ENCODE data around the gene CCDC27.

DNA sequence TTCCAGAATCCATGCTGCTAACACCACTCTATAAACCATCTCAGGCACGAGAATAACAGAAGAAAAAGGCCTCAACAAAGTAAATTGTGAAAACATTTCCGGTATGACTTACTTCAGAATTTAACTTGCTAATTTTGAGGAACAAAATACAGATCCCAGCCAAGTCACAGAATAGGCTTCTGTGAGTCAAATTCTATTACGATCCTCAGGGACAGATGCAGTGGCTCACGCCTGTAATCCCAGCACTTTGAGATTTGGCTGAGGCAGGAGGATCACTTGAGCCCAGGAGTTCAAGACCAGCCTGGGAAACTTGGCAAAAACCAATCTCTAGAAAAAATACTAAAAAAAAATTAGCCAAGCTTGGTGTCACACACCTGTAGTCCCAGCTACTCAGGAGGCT is 8.8 kb upstream of the CCDC27 start:
- no peak for TF ChIP-seq CTCF (IDR thresholded peaks at IDR 0.05)
- TF ChIP-seq POLR2A (IDR thresholded peaks at IDR 0.05), result no peak
